Activated CD8-positive, alpha-beta memory T cell treated with anti-CD3 and anti-CD28 coated beads, Interleukin-2, amount 10 ng/mL, durations not matched to agents 7 days and 5 days (primary cell): ENCODE measurements around the gene NPEPL1. TPM values are rescaled to one million over a fixed set of nuclear protein-coding genes. Genes with fewer than 3 reads are reported as not detected.

Experiments
- ATAC-seq: fragments of 150-1000 bp; cut with Tn5 transposase; one replicate; pipeline ENCODE4 v1.10.0; 2021; ENCODE audit warnings: moderate library complexity
- CTCF ChIA-PET: fragments of 350-600 bp; sonication (Branson Sonifier 250); formaldehyde crosslinking; loops from one replicate; lab custom pipeline; 2021; ENCODE audit warnings: antibody characterized with exemption; lab: Charles Lee
- DNase-seq: peaks from one replicate; pipeline ENCODE4 v3.0.0-alpha.2; 2020
- H3K27ac Mint-ChIP-seq: one replicate; pipeline ENCODE4 v1.8.0; 2021; ENCODE audit warnings: mild to moderate bottlenecking, mixed read lengths
- H3K27me3 Mint-ChIP-seq: one replicate; pipeline ENCODE4 v1.8.0; 2021; ENCODE audit warnings: mixed read lengths
- H3K36me3 Mint-ChIP-seq: one replicate; pipeline ENCODE4 v1.8.0; 2021; ENCODE audit warnings: mild to moderate bottlenecking, mixed read lengths
- H3K4me1 Mint-ChIP-seq: one replicate; pipeline ENCODE4 v1.8.0; 2021; ENCODE audit warnings: mixed read lengths
- H3K4me3 Mint-ChIP-seq: one replicate; pipeline ENCODE4 v1.8.0; 2021; ENCODE audit warnings: mild to moderate bottlenecking, moderate library complexity, mixed read lengths
- H3K9me3 Mint-ChIP-seq: one replicate; pipeline ENCODE4 v1.8.0; 2022; ENCODE audit warnings: low read depth, mixed read lengths
- total RNA-seq, 2 experiments: library from RNA; stranded (reverse); gene quantifications; one replicate each; pipeline ENCODE4 v1.2.3, GENCODE V29; 2021

NPEPL1 gene
- total RNA-seq, 2 experiments from 2014 or later: 19.3 to 30.4 TPM

DNA sequence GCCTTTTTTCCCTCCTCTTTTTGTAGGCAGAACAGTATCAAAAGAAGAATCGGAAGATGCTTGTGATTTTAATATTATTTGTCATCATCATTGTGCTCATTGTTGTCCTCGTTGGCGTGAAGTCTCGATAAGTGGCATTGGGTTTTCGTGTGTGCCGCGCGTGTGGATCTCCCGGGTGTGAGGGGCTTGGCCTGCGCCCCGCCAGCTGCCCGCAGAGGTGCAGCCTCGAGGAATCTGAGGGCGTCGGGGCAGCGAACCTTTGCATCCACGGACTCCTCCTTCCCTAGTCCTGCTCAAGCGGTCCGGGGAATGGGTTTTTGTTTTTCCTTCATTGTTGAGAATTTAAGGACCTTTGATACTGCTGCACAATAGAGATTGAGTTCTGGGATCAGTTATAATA, 16.4 kb upstream of the NPEPL1 start:
- Mint-ChIP-seq H3K27ac (no peak overlapping the region), H3K4me3 (no peak overlapping the region), H3K9me3 (no peaks in the 10 kb centered on the region), H3K4me1 (no peaks in the 10 kb centered on the region), H3K27me3 (no peaks in the 10 kb centered on the region), H3K36me3 (peaks cover 59% of the 10 kb centered on the region)
- ATAC-seq: no peak
- no peak for DNase-seq
- CTCF ChIA-PET: interaction anchor here (0.6 kb wide), 1 partner anchor 186 kb away, joined by 3 read pairs; no protein-coding TSS in a partner anchor

DNA sequence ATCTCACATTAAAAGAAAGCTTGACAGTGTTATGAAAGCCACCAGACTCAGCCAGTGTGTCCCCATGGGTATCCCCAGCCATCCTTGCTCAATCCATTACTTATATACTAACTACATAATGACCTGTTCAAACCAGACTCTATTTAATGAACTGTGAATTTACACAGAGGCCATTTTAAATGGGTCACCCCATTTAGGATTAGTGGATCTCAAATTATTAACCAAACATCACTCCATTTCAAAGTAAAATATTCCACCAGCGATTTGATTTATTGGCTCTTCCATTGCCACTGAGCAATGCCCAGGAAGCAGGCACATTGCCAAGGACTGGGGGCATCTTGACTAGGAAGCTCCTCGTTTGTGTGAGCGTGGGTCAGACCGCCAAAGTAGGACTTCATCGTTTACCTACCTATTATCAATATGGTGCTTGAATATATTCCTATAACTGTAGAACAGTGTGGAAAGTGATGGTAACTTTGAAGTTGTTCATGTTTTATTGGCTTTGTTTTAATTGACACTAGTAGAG, 15.5 kb upstream of the NPEPL1 start:
- H3K36me3 Mint-ChIP-seq: peaks cover 58% of the 10 kb centered on the region
- CTCF ChIA-PET: interaction anchor here (0.6 kb wide), 1 partner anchor 185 kb away, joined by 3 read pairs; no protein-coding TSS in a partner anchor
- no peak for ATAC-seq
- H3K27me3 Mint-ChIP-seq: no peaks in the 10 kb centered on the region
- no peak overlapping the region for H3K4me3 Mint-ChIP-seq
- H3K9me3 Mint-ChIP-seq: no peaks in the 10 kb centered on the region
- H3K27ac Mint-ChIP-seq: no peak overlapping the region
- no peaks in the 10 kb centered on the region for H3K4me1 Mint-ChIP-seq
- DNase-seq: no peak

DNA sequence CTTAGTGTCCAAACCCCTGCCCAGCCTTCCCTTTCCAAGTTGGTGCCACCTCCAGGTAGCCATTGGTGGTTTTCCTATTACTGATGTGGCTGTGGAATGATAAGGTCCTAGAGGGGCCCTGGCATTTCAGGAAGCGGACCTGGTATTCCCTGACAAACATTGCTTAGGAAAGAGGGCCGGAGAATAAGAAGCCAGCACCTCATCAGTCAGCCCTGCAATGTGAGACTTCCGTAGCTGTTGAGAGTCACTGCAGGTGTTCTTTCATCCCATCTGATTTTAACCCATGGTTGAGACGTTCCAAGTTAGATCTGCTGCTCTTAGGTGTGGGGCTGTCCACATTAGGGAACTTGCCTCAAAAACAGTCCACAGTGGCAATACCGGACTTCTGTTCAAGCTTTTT, 14.8 kb upstream of the NPEPL1 start:
- Mint-ChIP-seq H3K27ac (no peak overlapping the region), H3K36me3 (peaks cover 56% of the 10 kb centered on the region), H3K9me3 (no peaks in the 10 kb centered on the region)

DNA sequence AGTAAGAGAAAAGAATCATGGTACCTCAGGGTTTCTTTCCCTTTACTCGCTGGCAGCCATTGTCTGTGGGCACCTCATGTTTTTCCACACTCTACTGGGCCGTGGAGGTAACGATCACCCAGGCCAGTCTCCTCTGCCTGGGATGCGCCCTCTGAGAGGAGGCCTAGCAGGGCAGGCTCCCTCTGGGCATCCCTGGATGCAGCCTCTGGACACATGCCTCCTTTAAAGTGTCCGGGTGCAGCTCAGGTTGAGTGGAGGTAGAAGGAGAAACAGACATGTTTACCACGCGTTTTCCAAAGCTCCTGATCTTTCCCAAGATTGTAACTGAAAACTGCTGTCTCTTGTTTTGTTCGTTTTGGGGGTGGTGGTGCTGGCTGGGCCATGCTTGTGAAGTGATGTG, 13.8 kb upstream of the NPEPL1 start:
- CTCF ChIA-PET: no interaction called here
- no peaks in the 10 kb centered on the region for H3K27me3 Mint-ChIP-seq
- DNase-seq: no peak

More for the DNA sequence above, 14.8 kb upstream of the NPEPL1 start:
- no peaks in the 10 kb centered on the region for H3K4me1 Mint-ChIP-seq
- ATAC-seq (no peak), DNase-seq (no peak)
- H3K27me3 Mint-ChIP-seq: no peaks in the 10 kb centered on the region
- CTCF ChIA-PET: no interaction called here
- H3K4me3 Mint-ChIP-seq: no peak overlapping the region

DNA sequence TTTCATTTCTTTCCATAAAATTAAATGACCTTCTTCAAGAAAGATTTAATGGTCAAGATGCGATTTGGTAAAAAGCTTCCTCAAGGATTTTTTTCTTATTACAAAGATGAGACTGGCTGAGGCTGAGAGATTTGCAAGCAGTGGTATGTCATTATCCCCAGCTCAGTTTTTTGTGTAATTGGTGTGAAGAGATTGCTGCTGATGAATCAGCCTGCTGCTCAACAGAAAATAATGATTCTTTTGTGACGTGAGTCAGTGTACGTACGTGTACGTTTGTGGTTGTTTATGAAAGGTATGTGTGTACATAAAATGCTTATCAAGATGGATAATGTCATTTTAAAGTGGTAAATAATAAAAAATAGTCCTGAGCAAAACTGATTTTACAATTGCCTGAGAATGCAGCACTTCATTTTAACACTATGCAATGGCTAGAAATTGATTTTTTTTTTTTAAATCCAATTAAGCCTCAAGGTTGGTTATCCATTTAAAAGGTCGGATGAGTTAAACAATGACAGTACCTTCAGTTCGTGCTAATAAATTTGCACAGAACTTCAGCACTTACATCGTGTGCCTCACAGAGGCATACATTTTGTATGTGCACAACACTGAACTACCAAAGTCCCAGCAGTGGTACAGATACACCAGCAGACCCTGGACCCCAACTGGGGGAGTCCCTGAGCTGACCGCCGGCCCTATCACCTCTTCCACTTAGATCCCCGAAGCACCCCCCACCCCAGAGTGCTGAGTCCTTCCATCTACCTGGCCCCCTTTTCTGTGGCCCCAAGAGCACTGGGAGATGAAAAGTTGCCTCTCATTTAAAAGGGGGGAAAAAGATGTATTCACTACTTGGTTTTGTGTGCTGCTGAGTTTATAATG, 9.7 kb upstream of the NPEPL1 start:
- Mint-ChIP-seq H3K27me3 (no peaks in the 10 kb centered on the region), H3K27ac (no peak overlapping the region), H3K36me3 (peaks cover 21% of the 10 kb centered on the region), H3K4me3 (no peak overlapping the region), H3K4me1 (no peaks in the 10 kb centered on the region), H3K9me3 (no peaks in the 10 kb centered on the region)
- no peak for DNase-seq
- ATAC-seq: no peak
- CTCF ChIA-PET: interaction anchor here (0.9 to 1.4 kb wide), 2 partner anchors 8 to 22 kb away, joined by 3 read pairs; no protein-coding TSS in a partner anchor

More for the DNA sequence above, 13.8 kb upstream of the NPEPL1 start:
- no peak overlapping the region for H3K27ac Mint-ChIP-seq
- ATAC-seq: no peak
- no peaks in the 10 kb centered on the region for H3K4me1 Mint-ChIP-seq
- no peaks in the 10 kb centered on the region for H3K9me3 Mint-ChIP-seq
- H3K4me3 Mint-ChIP-seq: no peak overlapping the region
- H3K36me3 Mint-ChIP-seq: peaks cover 49% of the 10 kb centered on the region

DNA sequence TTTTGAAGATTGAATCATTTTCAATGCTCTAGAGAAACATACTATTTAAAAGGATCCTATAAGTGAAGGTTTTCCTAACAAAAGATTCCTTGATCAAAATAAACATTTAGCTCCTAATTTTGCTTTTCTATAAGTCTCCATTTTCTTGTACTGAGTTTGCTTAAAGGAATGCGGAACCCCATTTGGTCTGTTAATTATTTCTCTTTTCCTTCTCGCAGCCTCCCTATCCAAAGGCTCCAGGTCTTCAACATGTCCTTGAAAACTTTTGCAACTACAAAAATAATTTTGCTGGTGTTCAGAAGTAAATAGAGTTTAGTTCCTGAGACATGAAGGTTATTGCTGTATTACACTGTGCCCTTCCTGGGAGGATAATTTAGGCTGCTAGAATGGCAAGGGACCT, 8.3 kb upstream of the NPEPL1 start:
- Mint-ChIP-seq H3K27me3 (no peaks in the 10 kb centered on the region), H3K36me3 (peaks cover 18% of the 10 kb centered on the region), H3K4me3 (no peak overlapping the region), H3K4me1 (no peaks in the 10 kb centered on the region), H3K27ac (no peak overlapping the region), H3K9me3 (no peaks in the 10 kb centered on the region)
- DNase-seq (no peak), ATAC-seq (no peak)
- CTCF ChIA-PET: no interaction called here

DNA sequence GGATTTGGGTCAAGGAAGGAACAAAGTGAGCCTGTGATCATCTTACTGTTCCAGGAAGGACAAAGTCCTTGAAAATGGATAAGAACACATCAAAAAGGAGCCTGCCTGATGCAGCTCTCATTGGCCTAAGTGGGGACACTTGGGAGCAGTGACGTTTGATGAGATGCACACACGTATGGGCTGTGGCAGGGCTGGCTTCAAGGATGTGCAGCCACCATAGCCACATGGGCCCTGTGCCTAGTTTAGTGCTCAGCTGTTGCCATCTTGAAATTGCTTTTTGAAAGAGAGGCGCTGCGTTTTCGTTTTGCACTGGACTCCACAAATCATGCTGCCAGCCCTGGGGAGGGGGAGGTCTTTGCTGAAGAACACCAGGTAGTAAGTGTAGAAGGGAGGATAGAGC, 6.6 kb upstream of the NPEPL1 start:
- DNase-seq: no peak
- Mint-ChIP-seq H3K27me3 (no peaks in the 10 kb centered on the region), H3K36me3 (peaks cover 7% of the 10 kb centered on the region), H3K4me3 (no peak overlapping the region), H3K4me1 (peaks cover 4% of the 10 kb centered on the region), H3K27ac (no peak overlapping the region), H3K9me3 (no peaks in the 10 kb centered on the region)
- CTCF ChIA-PET: interaction anchor here (1.1 kb wide), 1 partner anchor 33 kb away, joined by 5 read pairs; no protein-coding TSS in a partner anchor
- no peak for ATAC-seq

DNA sequence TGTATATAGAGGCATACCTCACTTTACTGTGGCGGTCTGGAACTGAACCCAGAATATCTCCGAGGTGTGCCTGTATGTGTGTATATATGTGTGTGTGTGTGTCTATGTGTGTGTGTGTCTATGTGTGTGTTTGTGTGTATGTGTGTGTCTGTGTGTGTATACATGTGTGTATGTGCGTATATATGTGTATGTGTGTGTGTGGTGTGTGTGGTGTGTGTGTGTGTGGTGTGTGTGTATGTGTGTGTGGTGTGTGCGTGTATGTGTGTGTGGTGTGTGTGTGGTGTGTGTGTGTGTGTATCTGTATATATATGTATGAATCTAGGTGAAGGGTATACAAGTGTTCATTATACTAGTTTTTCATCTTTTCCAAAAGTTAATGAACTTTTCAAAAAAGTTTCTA, 4.2 kb upstream of the NPEPL1 start:
- Mint-ChIP-seq H3K27ac (no peak overlapping the region), H3K27me3 (no peaks in the 10 kb centered on the region)

DNA sequence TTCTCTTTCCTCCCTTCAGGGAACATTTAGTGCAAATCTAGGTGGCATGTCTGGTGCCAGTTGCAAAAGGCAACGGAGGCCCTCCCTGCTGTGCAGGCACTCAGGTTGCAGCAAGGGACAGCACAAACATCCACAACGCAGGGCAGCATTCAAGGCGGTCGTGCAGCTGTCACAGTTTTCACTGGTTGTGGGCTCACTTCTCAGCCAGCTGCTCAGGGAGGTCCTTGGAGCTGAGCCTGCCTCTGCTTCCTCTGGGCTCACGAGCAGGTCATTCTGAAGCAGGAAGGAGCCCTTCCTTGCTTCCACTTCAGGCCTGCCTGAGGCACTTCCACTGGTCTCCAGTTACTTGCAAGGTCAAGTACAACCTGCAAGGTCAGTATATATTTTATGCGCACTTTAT, 3.8 kb upstream of the NPEPL1 start:
- no peaks in the 10 kb centered on the region for H3K9me3 Mint-ChIP-seq
- peaks cover 12% of the 10 kb centered on the region for H3K4me1 Mint-ChIP-seq
- H3K36me3 Mint-ChIP-seq: peaks cover 6% of the 10 kb centered on the region
- DNase-seq: no peak
- no peak for ATAC-seq
- no peak overlapping the region for H3K4me3 Mint-ChIP-seq
- no peaks in the 10 kb centered on the region for H3K27me3 Mint-ChIP-seq
- CTCF ChIA-PET: no interaction called here
- no peak overlapping the region for H3K27ac Mint-ChIP-seq

More for the DNA sequence above, 4.2 kb upstream of the NPEPL1 start:
- no peaks in the 10 kb centered on the region for H3K9me3 Mint-ChIP-seq
- peaks cover 8% of the 10 kb centered on the region for H3K4me1 Mint-ChIP-seq
- H3K4me3 Mint-ChIP-seq: no peak overlapping the region
- CTCF ChIA-PET: no interaction called here
- H3K36me3 Mint-ChIP-seq: peaks cover 6% of the 10 kb centered on the region
- DNase-seq (no peak), ATAC-seq (no peak)

DNA sequence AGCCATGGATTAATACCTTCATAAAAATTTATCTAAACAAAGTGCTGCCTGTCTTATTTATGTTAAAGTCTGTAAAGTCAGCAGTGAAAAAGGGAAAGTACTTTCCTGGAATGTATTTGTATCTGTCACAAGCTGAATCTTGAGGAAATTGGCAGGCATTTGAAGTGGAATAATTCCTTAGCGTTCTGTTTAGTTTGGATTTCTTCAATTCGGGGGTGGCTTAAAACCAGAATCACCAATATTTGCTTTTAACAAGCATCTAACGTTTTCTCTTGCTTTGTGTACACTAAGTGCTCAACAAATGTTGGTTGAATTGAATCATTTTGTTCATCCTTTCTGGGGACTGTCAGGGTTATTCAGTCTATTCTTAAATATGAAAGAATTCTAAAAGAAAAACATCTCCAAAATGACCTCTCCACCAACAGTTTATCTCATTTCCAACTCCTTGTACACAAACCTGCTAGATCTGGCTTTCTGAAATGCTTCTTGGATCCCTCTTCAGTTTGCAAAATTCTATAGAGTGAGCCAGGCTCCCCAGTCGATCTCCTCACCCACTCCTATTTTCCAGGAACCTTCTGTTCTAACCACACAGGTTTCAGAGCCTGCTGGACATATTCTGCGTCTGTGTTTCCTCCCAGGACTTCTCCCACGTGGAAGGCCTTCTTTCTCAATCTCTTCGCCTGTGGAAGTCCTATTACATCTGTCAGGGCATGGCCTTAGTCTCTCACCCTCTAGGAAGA, 2.0 kb upstream of the NPEPL1 start:
- H3K4me3 Mint-ChIP-seq: no peak overlapping the region

DNA sequence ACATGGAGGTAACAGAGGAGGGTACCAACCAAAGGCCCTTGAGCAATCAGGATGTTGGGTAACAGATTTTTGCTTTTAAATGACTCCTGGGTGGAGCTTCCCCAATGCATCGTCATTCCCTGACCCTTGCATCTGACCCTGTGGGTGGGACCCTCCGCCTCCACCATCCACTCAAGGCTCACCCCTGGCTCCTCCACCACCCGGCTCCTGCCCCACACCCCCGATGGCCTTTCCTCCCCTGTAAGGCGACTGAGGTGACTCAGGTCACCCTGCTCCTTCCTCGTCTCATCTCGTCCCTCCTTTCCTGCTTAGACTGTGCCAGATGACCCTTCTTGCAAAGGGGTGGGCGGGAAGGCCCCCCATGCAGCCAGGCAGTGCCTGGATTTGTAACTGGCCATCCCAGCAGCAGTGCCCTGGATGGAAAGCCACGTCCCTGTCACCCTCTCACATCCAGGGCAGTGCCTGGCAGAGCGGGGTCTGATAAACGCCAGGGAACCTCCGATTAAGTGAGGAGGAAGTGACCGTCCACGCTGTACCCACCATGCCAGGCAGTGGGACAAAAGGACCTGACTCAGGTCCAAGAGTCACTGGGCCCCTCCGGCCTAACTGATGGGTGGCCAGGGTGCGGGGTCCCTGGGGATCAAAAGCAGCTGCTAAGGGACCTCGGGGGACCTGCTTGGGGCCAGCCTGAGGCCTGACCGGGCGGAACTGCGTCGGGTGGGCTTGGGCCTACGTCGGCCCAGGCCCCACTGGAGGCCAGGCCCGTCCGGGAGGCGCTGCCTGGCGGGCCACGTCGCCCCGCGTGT, 624 bp upstream of the NPEPL1 start:
- H3K27ac Mint-ChIP-seq: peak overlapping the region; percentile 20
- peaks cover 6% of the 10 kb centered on the region for H3K36me3 Mint-ChIP-seq
- H3K9me3 Mint-ChIP-seq: no peaks in the 10 kb centered on the region
- peaks cover 12% of the 10 kb centered on the region for H3K4me1 Mint-ChIP-seq
- H3K4me3 Mint-ChIP-seq: peak overlapping the region; percentile 14
- ATAC-seq (no peak), DNase-seq (no peak)
- no peaks in the 10 kb centered on the region for H3K27me3 Mint-ChIP-seq
- CTCF ChIA-PET: interaction anchor here (0.7 to 4.1 kb wide), 7 partner anchors 10 to 455 kb away, joined by 3 to 41 read pairs (median 3); partner anchors contain the start of gene STX16

More for the DNA sequence above, 2.0 kb upstream of the NPEPL1 start:
- H3K36me3 Mint-ChIP-seq: peaks cover 4% of the 10 kb centered on the region
- no peak overlapping the region for H3K27ac Mint-ChIP-seq
- H3K9me3 Mint-ChIP-seq: no peaks in the 10 kb centered on the region
- no peaks in the 10 kb centered on the region for H3K27me3 Mint-ChIP-seq
- ATAC-seq (no peak), DNase-seq (no peak)
- CTCF ChIA-PET: interaction anchor here (0.9 to 4.1 kb wide), 5 partner anchors 8 to 454 kb away, joined by 3 to 41 read pairs (median 5); partner anchors contain the start of gene STX16
- peaks cover 12% of the 10 kb centered on the region for H3K4me1 Mint-ChIP-seq

DNA sequence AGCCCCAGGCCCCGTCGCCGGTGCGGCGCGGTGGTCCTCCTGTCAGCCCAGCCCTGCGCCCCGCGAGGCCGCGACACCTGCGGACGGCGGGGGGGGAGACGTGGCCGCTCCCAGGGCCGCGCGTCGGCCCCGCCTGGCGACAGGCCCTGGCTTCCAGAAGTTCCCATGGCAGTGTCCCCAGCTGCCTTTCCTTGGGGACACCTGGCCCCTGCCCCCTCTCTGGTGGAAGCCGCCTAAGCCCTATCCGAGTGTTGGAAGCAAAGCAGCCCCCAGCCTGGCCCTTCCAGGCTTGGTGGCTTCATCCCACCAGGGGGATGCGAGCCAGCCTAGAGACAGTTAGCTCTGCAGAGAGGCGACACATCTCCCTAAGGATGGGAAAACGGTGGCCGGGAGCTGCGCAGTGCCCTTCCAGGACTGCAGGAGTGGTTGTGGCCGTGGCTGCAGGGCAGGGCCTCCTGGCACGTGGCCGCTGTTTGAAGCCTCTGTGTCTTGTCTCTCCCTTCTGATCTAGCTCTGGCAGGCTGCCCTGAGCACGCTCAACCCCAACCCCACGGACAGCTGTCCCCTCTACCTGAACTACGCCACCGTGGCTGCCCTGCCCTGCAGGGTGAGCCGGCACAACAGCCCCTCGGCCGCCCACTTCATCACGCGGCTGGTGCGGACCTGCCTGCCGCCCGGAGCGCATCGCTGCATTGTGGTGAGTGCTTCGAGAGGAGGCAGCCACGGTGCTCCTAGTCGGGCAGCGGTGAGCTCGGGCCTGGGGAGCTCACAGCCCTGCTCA, 816 bp downstream of the NPEPL1 start:
- H3K27me3 Mint-ChIP-seq: no peaks in the 10 kb centered on the region
- DNase-seq (no peak), ATAC-seq (peak; percentile 35)
- CTCF ChIA-PET: interaction anchor here (0.5 to 4.1 kb wide), 5 partner anchors 10 to 566 kb away, joined by 3 to 41 read pairs (median 3); partner anchors contain the start of gene STX16
- H3K27ac Mint-ChIP-seq: peak overlapping the region; percentile 48
- H3K36me3 Mint-ChIP-seq: peaks cover 2% of the 10 kb centered on the region
- H3K9me3 Mint-ChIP-seq: no peaks in the 10 kb centered on the region
- peaks cover 12% of the 10 kb centered on the region for H3K4me1 Mint-ChIP-seq
- peak overlapping the region; percentile 53 for H3K4me3 Mint-ChIP-seq
